GM21528 (cell line): ENCODE data around the gene ZNF273.

Experiments
- ATAC-seq: cut with Tn5 transposase; IDR thresholded peaks from one replicate; pipeline ENCODE4 v1.9.1; 2021; ENCODE audit warnings: mild to moderate bottlenecking, moderate library complexity; ENCODE audit not compliant: unreplicated experiment, low FRiP score

Gene ZNF273

GRCh38 chr7:64876792-64877713, 26.0 kb upstream of the ZNF273 start:
- ATAC-seq, result no peak

DNA sequence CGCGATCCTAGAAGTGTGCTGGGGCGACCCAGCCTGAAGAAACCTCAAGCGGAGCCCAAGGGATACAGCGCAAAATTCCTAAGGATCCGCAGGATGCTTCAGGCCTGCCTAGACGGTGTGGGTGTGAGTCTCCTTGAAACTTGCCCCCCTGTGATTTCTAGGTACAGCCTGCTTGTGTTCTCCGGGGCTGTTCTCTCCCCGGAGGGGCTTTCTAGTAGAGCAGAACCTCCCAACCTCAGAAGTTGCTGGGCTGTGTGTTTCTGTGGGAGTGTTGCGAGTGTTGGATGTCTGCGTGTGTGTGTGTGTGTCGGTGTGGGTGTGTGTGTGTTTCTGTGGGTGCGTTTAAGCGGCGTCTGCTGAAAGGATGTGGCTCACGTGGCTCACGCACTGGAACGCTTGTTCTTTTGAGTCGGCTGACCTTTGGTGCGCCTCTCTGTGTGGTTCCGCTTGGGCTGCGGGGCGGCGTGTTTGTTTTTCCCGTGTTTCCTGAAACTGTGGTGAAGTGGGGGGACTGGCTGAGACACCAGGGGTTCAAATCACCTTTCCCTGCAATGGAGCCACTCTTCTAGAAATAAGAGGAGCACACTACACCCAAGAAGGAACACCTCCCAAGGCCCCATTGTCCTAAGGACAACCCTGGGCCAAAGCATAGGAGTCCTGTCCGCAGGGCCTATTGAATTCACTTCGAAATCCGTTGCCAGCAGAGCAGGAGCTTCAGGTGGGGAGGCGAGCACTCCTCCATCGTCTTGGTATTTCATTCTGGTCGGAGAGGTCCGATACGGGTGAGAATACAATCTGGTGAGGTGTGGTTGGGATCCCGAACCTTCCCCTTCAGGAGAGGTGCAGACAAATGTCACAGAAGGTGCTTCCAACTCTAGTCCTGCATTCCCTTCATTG, 25.1 kb upstream of the ZNF273 start:
- ATAC-seq, result no peak

GRCh38 chr7:64878684-64879083, 24.4 kb upstream of the ZNF273 start:
- no peak for ATAC-seq

DNA sequence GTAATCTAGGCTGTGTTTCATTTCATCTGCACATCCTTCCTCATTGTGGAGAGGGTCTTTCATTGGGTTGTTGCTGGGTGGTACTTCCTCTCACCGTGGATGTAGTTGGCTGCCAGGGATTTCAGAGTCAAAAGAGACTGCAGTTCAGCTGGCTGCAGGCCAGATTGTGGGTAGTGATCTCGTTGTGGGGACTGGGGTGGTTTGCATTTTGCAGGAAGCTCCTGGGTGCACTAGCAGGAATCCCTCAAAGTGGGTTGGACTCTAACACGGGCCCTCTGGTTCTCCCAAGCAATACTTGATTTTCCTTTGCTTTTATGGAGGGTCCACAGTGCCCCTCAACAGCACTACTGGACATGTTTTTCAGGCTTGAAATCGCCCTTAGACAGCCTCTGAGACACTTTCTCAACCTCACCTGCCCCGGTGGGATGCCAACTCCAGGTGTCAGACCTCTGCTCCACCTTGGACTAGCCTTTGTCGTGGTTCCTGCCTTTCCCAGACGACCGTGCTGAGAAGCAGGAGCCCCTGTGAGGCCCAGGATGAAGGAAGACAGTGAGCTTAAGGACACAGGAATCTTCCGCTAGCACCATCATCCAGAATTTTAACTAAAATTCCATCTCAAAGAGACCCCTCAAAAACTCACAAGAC, 23.9 kb upstream of the ZNF273 start:
- ATAC-seq, result no peak

- no peak for ATAC-seq
These were observed 23.3 kb upstream of the ZNF273 start for GRCh38 chr7:64879800-64880199.

- no peak for ATAC-seq
These were observed 22.5 kb upstream of the ZNF273 start for GRCh38 chr7:64880322-64881297.

DNA sequence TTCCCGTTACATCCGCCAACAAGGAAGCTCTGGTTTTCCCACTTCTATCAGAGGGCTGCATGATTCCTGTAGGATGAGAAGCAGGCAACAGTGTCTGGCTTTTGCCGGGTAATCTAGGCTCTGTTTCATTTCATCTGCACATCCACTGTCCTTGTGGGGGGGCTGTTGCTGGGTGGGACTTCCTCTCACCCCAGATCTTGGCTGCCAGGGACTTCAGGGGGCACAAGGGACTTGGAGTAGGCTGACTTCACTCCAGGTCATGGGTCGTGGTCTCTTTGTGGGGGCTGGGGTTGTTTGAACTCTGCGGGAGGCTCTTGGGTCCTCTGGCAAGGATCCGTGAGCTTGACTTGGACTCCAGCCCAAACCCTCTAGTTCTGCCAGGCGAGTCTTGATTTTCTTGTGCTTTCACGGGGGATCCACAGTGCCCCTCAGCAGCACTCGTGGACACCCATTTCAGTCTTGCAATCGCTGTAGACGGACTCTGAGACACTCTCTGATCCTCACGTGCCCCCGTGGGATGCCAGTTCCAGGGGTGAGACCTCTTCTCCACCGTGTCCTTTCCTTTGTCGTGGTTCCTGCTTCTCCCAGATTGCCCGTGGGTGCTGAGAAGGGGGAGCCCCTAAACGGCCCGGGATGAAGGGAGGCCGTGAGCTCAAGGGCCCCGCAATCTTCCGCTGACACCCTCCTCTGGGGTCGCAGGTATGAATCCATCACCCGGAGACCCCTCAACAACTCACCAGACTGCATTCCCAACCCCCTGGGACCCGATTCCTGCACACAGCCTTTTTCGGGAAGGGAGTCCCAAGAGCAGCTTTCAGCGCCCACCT, 21.4 kb upstream of the ZNF273 start:
- no peak for ATAC-seq

- no peak for ATAC-seq
These were observed 20.5 kb upstream of the ZNF273 start for GRCh38 chr7:64882341-64883112.

DNA sequence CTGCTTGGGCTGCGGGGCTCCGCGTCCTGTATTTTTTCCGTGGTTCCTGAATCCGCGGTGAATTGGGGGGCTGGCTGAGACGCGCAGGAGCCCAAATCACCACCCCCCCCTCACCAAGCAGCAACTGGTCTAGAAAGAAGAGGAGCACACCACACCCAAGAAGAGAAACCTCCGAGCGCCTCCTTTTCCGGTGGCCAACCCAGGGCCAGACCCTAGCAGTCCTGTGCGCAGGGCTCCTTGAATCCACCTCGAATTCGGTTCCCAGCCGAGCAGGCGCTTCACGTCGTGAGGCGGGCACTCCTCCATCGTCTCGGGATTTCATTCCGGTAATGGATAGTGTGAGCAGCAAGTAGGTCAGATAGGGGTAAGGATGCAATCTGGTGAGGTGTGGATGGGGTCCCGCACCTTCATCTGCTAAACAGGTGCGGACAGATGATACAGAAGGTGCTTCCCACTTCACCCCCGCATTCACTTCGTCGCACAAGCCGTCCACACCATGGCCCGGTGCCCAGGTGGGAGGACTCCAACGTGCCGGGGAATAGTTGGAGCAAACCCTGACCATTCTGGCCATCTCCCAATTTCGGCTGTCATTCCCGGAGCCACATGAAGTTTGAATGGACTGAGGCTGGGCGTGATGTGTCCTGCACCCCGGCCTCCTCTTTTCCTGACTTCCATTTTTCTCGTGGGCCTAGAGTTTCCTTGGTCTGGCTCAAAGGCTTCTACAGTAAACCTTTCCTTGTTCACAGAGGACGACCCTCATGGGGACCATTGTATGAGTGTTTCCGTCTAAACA, 19.8 kb upstream of the ZNF273 start:
- ATAC-seq, result no peak

DNA sequence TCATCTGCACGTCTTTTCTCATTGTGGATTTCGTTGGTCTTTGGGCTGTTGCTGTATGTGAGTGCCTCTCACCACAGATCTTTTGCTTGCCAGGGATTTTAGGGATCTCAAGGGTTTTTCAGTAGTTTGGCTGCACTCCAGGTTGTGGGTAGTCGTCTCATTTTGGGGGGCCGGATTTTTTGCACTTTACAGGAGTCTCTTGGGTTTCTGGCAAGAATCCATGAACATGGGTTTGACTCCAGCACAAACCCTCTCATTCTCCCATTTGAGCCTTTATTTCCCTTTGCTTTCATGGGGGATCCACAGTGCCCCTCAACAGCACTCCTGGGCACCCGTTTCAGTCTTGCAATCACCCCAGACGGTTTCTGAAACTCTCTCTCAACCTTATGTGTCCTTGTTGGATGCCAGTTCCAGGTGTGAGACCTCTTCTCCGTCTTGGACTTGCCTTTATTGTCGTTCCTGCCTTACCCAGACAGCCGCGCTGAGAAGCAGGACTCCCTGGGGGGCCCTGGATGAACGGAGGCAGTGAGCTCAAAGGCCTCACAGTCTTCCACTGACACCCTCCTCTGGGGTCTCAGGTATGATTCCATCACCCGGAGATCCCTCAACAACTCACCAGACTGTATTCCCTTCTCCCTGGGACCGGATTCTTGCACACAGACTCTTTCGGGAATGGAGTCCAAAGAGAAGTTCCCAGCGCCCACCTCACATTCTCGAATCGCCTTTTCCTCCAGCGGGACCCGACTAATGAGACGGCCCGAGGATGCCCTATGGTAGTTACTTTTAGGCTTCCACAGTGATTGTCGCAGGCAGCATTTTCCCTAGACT, 18.8 kb upstream of the ZNF273 start:
- no peak for ATAC-seq

DNA sequence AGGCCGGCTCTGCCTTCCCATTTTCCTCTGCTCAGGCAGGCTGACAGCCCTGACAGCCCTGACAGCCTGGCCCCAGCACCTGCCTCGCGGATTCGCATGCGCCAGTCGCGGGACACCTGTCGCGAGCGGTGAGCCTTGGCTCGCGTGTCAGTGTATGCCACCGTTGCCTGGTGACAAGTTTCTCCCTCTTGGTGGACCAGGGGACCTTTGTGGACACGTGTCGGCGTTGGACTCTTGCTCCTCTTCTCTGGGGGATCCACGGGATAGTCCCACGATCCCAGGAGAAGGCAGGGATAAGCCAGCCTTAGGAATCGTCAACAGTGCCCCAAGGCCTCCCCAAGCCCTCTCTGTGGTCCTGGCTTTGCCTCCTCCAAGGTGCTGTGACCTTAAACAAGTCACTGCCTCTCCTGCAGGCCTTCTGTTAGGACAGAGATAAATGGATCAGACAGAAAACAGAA, 18.1 kb upstream of the ZNF273 start:
- ATAC-seq, result no peak

- ATAC-seq, result no peak
These were observed 17.4 kb upstream of the ZNF273 start for GRCh38 chr7:64885520-64886240.

DNA sequence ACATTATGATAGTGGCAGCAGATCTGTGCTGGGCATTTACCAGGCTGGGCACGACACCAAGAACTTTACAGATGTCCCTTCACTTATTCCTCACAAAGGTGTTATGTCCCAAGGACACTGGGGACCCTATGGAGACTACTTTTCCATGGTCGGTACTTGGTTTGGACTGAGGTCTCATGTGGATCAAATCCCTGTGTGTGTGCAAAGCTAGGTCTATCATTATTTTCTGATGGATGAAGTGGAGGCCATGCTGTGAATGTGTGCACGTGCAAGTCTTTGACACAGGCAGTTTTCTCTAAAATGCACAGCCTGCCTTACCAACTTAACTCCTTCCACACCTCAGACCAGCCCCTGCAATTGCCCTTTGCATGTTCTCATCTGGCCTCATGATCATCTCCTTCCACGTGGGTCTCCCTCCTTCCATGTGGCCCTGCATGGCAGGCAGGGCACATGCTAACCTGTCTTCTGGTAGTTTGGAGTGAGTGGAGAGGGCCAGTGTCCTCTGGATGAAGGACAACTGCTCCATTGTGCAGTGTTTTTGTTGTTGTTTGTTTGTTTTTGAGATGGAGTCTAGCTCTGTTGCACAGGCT, 16.0 kb upstream of the ZNF273 start:
- no peak for ATAC-seq

- no peak for ATAC-seq
These were observed 15.1 kb upstream of the ZNF273 start for GRCh38 chr7:64887756-64888508.

- no peak for ATAC-seq
These were observed 14.5 kb upstream of the ZNF273 start for GRCh38 chr7:64888561-64888900.
